Lung (tissue), 12 donors: ENCODE results near the gene TCTN3. TPM values are rescaled to one million over a fixed set of nuclear protein-coding genes. Genes with fewer than 3 reads are reported as not detected.

Experiments
- ATAC-seq: fragments of 200-7000 bp; cut with Tn5 transposase; one replicate; pipeline ENCODE4 v1.9.1; 2020; ENCODE audit warnings: moderate number of reproducible peaks; ENCODE audit not compliant: insufficient read depth, low FRiP score
- DNase-seq, 3 donors: peaks; one replicate each; pipeline ENCODE4 v3.0.0-alpha.2; 2013 to 2017
- H3K27ac ChIP-seq, 2 donors: one replicate each; pipeline ENCODE4 v1.5.1; 2013; ENCODE audit warnings: mild to moderate bottlenecking in 2 of 2, moderate library complexity in 2 of 2, control low read depth in 1 of 2, inconsistent platforms in 1 of 2, low read depth in 1 of 2, low read length in 1 of 2
- H3K27me3 ChIP-seq, 3 donors: one replicate each; pipeline ENCODE4 v1.5.1; 2013; ENCODE audit warnings: low read length in 2 of 3; ENCODE audit not compliant: control insufficient read depth in 3 of 3, insufficient read depth in 3 of 3
- H3K36me3 ChIP-seq, 4 donors: one replicate each; pipeline ENCODE4 v1.5.1; 2013; ENCODE audit warnings: low read length in 4 of 4, mild to moderate bottlenecking in 1 of 4, moderate library complexity in 1 of 4; ENCODE audit not compliant: control insufficient read depth in 4 of 4, insufficient read depth in 4 of 4
- H3K4me1 ChIP-seq, 5 donors: one replicate each; pipeline ENCODE4 v1.5.1; 2013; ENCODE audit warnings: low read length in 5 of 5, mild to moderate bottlenecking in 2 of 5, moderate library complexity in 1 of 5; ENCODE audit not compliant: control insufficient read depth in 5 of 5, insufficient read depth in 5 of 5
- H3K4me3 ChIP-seq: one replicate; pipeline ENCODE4 v1.5.1; 2013; ENCODE audit warnings: mild to moderate bottlenecking, control low read depth, moderate library complexity
- H3K9ac ChIP-seq, 2 donors: one replicate each; pipeline ENCODE4 v1.5.1; 2013; ENCODE audit warnings: low read length in 2 of 2, control low read depth in 1 of 2; ENCODE audit not compliant: insufficient read depth in 1 of 2
- H3K9me3 ChIP-seq, 4 donors: one replicate each; pipeline ENCODE4 v1.5.1; 2013; ENCODE audit warnings: low read length in 3 of 4, mild to moderate bottlenecking in 1 of 4, moderate library complexity in 1 of 4; ENCODE audit not compliant: control insufficient read depth in 4 of 4, insufficient read depth in 3 of 4
- CTCF ChIP-seq: IDR thresholded peaks from 2 replicates; pipeline ENCODE4 v1.5.1; 2012; ENCODE audit warnings: mild to moderate bottlenecking; ENCODE audit errors: control extremely low read depth, extremely low read depth
- WGBS, 2 donors: extraction: QIAGEN DNeasy Blood & Tissue Kit; methylation state at CpG; one replicate each; pipeline ENCODE4 v1.1.7; 2013; 5-methylcytosine and 5-hydroxymethylcytosine counted together
- polyA plus RNA-seq, 2 donors: library from polyadenylated mRNA; stranded (reverse); fragments of 200-250 nt; gene quantifications; one replicate each; pipeline ENCODE4 v1.2.1, GENCODE V29; 2013
- total RNA-seq, 2 donors: library from RNA; depleted of rRNA in 1 of 2; stranded (reverse); fragments of >200 nt in 1 of 2; gene quantifications; one replicate each; pipeline ENCODE4 v1.2.1, GENCODE V29; 2014 to 2021
- donor health status: control.
- donor health status: control.
- donor health status: Bipolar disorder and iron deficiency.
- donor health status: healthy.
- donor health status: DM: yes; HTN: yes; CAD: no.

The TCTN3 gene
- total and polyA plus RNA-seq, 4 donors = 13.1 to 43.2 (median 29.8) TPM

GRCh38 chr10:95618101-95618500, 75.6 kb downstream of the TCTN3 start:
- WGBS, 2 donors = 88 to 95% methylated on average over 4 of the region's 4 CpGs
- Histone ChIP-seq H3K4me3 (no peak overlapping the region), H3K4me1 (no peaks in the 10 kb centered on the region), H3K27ac (no peak overlapping the region), H3K9me3 (no peaks in the 10 kb centered on the region), H3K27me3 (no peaks in the 10 kb centered on the region), H3K36me3 (peaks cover 19 to 34% (median 29%) of the 10 kb centered on the region in 4 donors), H3K9ac (no peak overlapping the region)
- ATAC-seq (no peak), DNase-seq (no peak)
- no peak for TF ChIP-seq CTCF

GRCh38 chr10:95616446-95616845, 77.3 kb downstream of the TCTN3 start:
- ATAC-seq = no peak
- 85 to 92% methylated on average over 4 of the region's 4 CpGs for WGBS, 2 donors
- no peaks in the 10 kb centered on the region for H3K27me3 ChIP-seq
- no peaks in the 10 kb centered on the region for H3K9me3 ChIP-seq
- H3K27ac ChIP-seq = no peak overlapping the region
- DNase-seq = no peak
- H3K9ac ChIP-seq = no peak overlapping the region
- no peak for TF ChIP-seq CTCF
- no peak overlapping the region for H3K4me3 ChIP-seq
- H3K4me1 ChIP-seq = no peaks in the 10 kb centered on the region
- peaks cover 22 to 40% (median 30%) of the 10 kb centered on the region in 4 donors for H3K36me3 ChIP-seq

Other genes starting within 250 kb of the TCTN3 start
- gene SORBS1, start 132.6 kb downstream of the TCTN3 start, total RNA-seq = 10 to 100 TPM; 68.5 to 68.9 TPM
- 10 to 100 TPM; 13.1 to 19.4 TPM for gene SORBS1, start 132.6 kb downstream of the TCTN3 start, polyA plus RNA-seq
- gene ALDH18A1, start 37.2 kb downstream of the TCTN3 start, total RNA-seq = 10 to 100 TPM; 39.3 to 44.5 TPM
- gene ALDH18A1, start 37.2 kb downstream of the TCTN3 start, polyA plus RNA-seq = 10 to 100 TPM; 12.6 to 21.1 TPM
- gene ENTPD1, start 62.2 kb upstream of the TCTN3 start, total RNA-seq = 10 to 100 TPM; 20.9 to 46.6 TPM
- gene ENTPD1, start 62.2 kb upstream of the TCTN3 start, polyA plus RNA-seq = 10 to 100 TPM in 1 of 2 donors, 1 to 10 TPM in 1; 5.5 to 15.6 TPM
- 1 to 10 TPM in 1 of 2 donors, under 1 TPM in 1; 0.74 to 5.0 TPM for gene CC2D2B, start 214.0 kb upstream of the TCTN3 start, total RNA-seq
- gene CC2D2B, start 214.0 kb upstream of the TCTN3 start, polyA plus RNA-seq = under 1 TPM; 0.29 to 0.71 TPM